SU-DHL-6 (cell line): ENCODE measurements around the gene ARID3B.

Experiments
- EZH2phosphoT487 ChIP-seq: fragments of 200-600 bp; sonication (generic), shearing (Covaris generic); conservative IDR thresholded peaks from 2 replicates; pipeline ENCODE4 v1.6.1; 2018; ENCODE audit warnings: mild to moderate bottlenecking, antibody characterized with exemption, low read length, moderate library complexity, mixed read lengths
- TF ChIP-seq, protein P1 (sequence below): fragments of 200-600 bp; sonication (generic); IDR thresholded peaks from one replicate; pipeline ENCODE4 v1.5.1; 2017; ENCODE audit warnings: antibody characterized with exemption, mild to moderate bottlenecking, low read length, moderate library complexity; ENCODE audit not compliant: insufficient read depth, poor library complexity, severe bottlenecking

GRCh38 chr15:74531144-74531811 is 9.7 kb upstream of the ARID3B start:
- TF ChIP-seq, protein P1, sequence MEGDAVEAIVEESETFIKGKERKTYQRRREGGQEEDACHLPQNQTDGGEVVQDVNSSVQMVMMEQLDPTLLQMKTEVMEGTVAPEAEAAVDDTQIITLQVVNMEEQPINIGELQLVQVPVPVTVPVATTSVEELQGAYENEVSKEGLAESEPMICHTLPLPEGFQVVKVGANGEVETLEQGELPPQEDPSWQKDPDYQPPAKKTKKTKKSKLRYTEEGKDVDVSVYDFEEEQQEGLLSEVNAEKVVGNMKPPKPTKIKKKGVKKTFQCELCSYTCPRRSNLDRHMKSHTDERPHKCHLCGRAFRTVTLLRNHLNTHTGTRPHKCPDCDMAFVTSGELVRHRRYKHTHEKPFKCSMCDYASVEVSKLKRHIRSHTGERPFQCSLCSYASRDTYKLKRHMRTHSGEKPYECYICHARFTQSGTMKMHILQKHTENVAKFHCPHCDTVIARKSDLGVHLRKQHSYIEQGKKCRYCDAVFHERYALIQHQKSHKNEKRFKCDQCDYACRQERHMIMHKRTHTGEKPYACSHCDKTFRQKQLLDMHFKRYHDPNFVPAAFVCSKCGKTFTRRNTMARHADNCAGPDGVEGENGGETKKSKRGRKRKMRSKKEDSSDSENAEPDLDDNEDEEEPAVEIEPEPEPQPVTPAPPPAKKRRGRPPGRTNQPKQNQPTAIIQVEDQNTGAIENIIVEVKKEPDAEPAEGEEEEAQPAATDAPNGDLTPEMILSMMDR: no peak
- TF ChIP-seq EZH2phosphoT487: no peak
